HepG2 (cell line): ENCODE data around the gene RTP4. TPM values are rescaled to one million over a fixed set of nuclear protein-coding genes. Genes with fewer than 3 reads are reported as not detected.

Experiments used
- ATAC-seq: fragments of 200-7000 bp; cut with Tn5 transposase; 3 replicates; pipeline ENCODE4 v1.9.1; 2020; ENCODE audit warnings: mild to moderate bottlenecking, moderate library complexity
- BruUV-seq: library from RNA; stranded (reverse); fragments of 400-500 nt; replicated peaks from 2 replicates; lab custom pipeline; 2021; lab: Mats Ljungman, UMichigan
- CTCF ChIA-PET: fragments of 300-600 bp; formaldehyde crosslinking; extraction: SDS; loops from one replicate; lab custom pipeline; 2021; ENCODE audit warnings: low total read pairs, inconsistent platforms, low intra/inter-chr PET ratio; lab: Yijun Ruan, JAX
- POLR2A ChIA-PET: fragments of 350-600 bp; sonication (Branson Sonifier 250); formaldehyde crosslinking; loops from one replicate; lab custom pipeline; 2020; ENCODE audit warnings: antibody characterized with exemption, inconsistent platforms; lab: Yijun Ruan, JAX
- DNase-seq: peaks from one replicate; pipeline ENCODE4 v3.0.0-alpha.2; 2015; ENCODE audit warnings: low spot score
- FAIRE-seq: peaks from 3 replicates; lab custom pipeline; 2011; peaks lifted over from hg19 to GRCh38; lab: Jason Lieb, UNC
- H2AFZ ChIP-seq: one replicate; pipeline ENCODE4 v1.6.1; 2011; ENCODE audit warnings: low read length, inconsistent platforms
- H3K27ac ChIP-seq: fragments of 300-600 bp; 3 replicates; pipeline ENCODE4 v1.8.0; 2011; ENCODE audit warnings: mixed run types, mild to moderate bottlenecking, mixed read lengths, low read length, inconsistent platforms; ENCODE audit not compliant: insufficient read depth; ENCODE audit errors: extremely low read length
- H3K27me3 ChIP-seq, 2 experiments: fragments of 200-600 bp in 1 of 2; 2 replicates in 1 of 2; 3 replicates in 1 of 2; pipeline versions ENCODE4 v1.6.0 to v1.8.0; 2011; ENCODE audit warnings: low read length in 2 of 2, mild to moderate bottlenecking in 2 of 2, moderate library complexity in 2 of 2, inconsistent platforms in 1 of 2; ENCODE audit not compliant: insufficient read depth in 2 of 2, control insufficient read depth in 1 of 2
- H3K36me3 ChIP-seq, 2 experiments: fragments of 200-600 bp in 1 of 2; replicated peaks in 1 of 2; 2 replicates in 1 of 2; 3 replicates in 1 of 2; pipeline versions ENCODE4 v1.5.1 to v1.8.0; 2011; ENCODE audit warnings: low read length in 2 of 2, inconsistent platforms in 1 of 2; ENCODE audit not compliant: insufficient read depth in 2 of 2, control insufficient read depth in 1 of 2
- H3K4me1 ChIP-seq: 2 replicates; pipeline ENCODE4 v1.5.1; 2012; ENCODE audit warnings: low read length, inconsistent platforms; ENCODE audit not compliant: insufficient read depth
- H3K4me2 ChIP-seq: 2 replicates; pipeline ENCODE4 v1.6.0; 2011; ENCODE audit warnings: low read depth, low read length, inconsistent platforms
- H3K4me3 ChIP-seq, 3 experiments: fragments of 200-600 bp in 1 of 3; sonication (generic), shearing (Covaris generic) in 1 of 3; replicated peaks in 1 of 3; 2 replicates each; pipeline ENCODE4 v1.5.1; 2011 to 2016; ENCODE audit warnings: low read length in 3 of 3, inconsistent platforms in 2 of 3, low read depth in 2 of 3, mild to moderate bottlenecking in 2 of 3, control low read depth in 1 of 3, mixed read lengths in 1 of 3; ENCODE audit not compliant: insufficient read depth in 1 of 3
- H3K79me2 ChIP-seq: one replicate; pipeline ENCODE4 v1.6.1; 2011; ENCODE audit warnings: low read length, inconsistent platforms; ENCODE audit not compliant: insufficient read depth
- H3K9ac ChIP-seq: 2 replicates; pipeline ENCODE4 v1.6.0; 2011; ENCODE audit warnings: mild to moderate bottlenecking, low read depth, low read length, inconsistent platforms; ENCODE audit not compliant: insufficient read depth
- H3K9me3 ChIP-seq: 2 replicates; pipeline ENCODE4 v1.5.1; 2012; ENCODE audit warnings: mild to moderate bottlenecking, low read length
- H4K20me1 ChIP-seq: 2 replicates; pipeline ENCODE4 v1.6.0; 2011; ENCODE audit warnings: inconsistent platforms, mild to moderate bottlenecking, low read length, moderate library complexity; ENCODE audit not compliant: insufficient read depth
- ADNP ChIP-seq: sonication (generic); formaldehyde crosslinking; IDR thresholded peaks from 2 replicates; pipeline ENCODE4 v1.4.0; 2020; ENCODE audit warnings: missing genetic modification reagents
- CREB3 ChIP-seq: sonication (generic); formaldehyde crosslinking; IDR thresholded peaks from 2 replicates; pipeline ENCODE4 v1.5.0; 2020; ENCODE audit warnings: missing genetic modification reagents
- HDAC2 ChIP-seq: sonication (generic); formaldehyde crosslinking; IDR thresholded peaks from 2 replicates; pipeline ENCODE4 v1.4.0; 2020; ENCODE audit warnings: missing genetic modification reagents
- HNF4G ChIP-seq, 2 experiments: sonication (generic) in 1 of 2; formaldehyde crosslinking in 1 of 2; IDR thresholded peaks; 2 replicates each; pipeline versions ENCODE4 v1.4.0 to v1.6.1; 2011 to 2020; ENCODE audit warnings: borderline replicate concordance in 2 of 2, low read depth in 2 of 2, mild to moderate bottlenecking in 2 of 2, low read length in 1 of 2, missing genetic modification reagents in 1 of 2, moderate library complexity in 1 of 2
- IRF2 ChIP-seq: IDR thresholded peaks from 2 replicates; pipeline ENCODE4 v1.6.1; 2018; ENCODE audit warnings: missing genetic modification reagents, missing compliant biosample characterization
- KDM5A ChIP-seq: fragments of 200-600 bp; sonication (generic); IDR thresholded peaks from 2 replicates; pipeline ENCODE4 v1.7.0; 2018; ENCODE audit warnings: antibody characterized with exemption, mild to moderate bottlenecking, low read length, borderline replicate concordance
- KLF12 ChIP-seq: sonication (generic); formaldehyde crosslinking; IDR thresholded peaks from 2 replicates; pipeline ENCODE4 v1.4.0; 2020; ENCODE audit warnings: missing genetic modification reagents, borderline replicate concordance
- NCOA1 ChIP-seq: sonication (generic); formaldehyde crosslinking; IDR thresholded peaks from 2 replicates; pipeline ENCODE4 v1.9.0; 2021; ENCODE audit warnings: missing genetic modification reagents
- PITX1 ChIP-seq: sonication (generic); formaldehyde crosslinking; IDR thresholded peaks from 2 replicates; pipeline ENCODE4 v1.5.1; 2020; ENCODE audit warnings: mild to moderate bottlenecking, missing genetic modification reagents
- SRF ChIP-seq: IDR thresholded peaks from 2 replicates; pipeline ENCODE4 v1.6.1; 2011; ENCODE audit warnings: mild to moderate bottlenecking, low read depth, low read length, moderate library complexity
- U2AF1 ChIP-seq: fragments of 200-400 bp; formaldehyde crosslinking; optimal IDR thresholded peaks from 2 replicates; pipeline ENCODE3; 2017; ENCODE audit warnings: mild to moderate bottlenecking, low read depth, low read length
- YY1 ChIP-seq: IDR thresholded peaks from 2 replicates; pipeline ENCODE4 v1.6.1; 2011; ENCODE audit warnings: low read length, low read depth, moderate library complexity, mild to moderate bottlenecking; ENCODE audit not compliant: insufficient read depth, insufficient replicate concordance
- ZBTB42 ChIP-seq: sonication (generic); formaldehyde crosslinking; IDR thresholded peaks from 2 replicates; pipeline ENCODE4 v1.5.0; 2020; ENCODE audit warnings: mild to moderate bottlenecking, missing genetic modification reagents
- ZNF296 ChIP-seq: sonication (generic); formaldehyde crosslinking; conservative IDR thresholded peaks from 2 replicates; pipeline ENCODE4 v1.5.0; 2020; ENCODE audit warnings: mild to moderate bottlenecking, missing genetic modification reagents
- ZNF30 ChIP-seq: sonication (generic); formaldehyde crosslinking; IDR thresholded peaks from 2 replicates; pipeline ENCODE4 v1.5.0; 2020; ENCODE audit warnings: mild to moderate bottlenecking, missing genetic modification reagents
- ZNF432 ChIP-seq: sonication (generic); formaldehyde crosslinking; IDR thresholded peaks from 2 replicates; pipeline ENCODE4 v1.5.0; 2020; ENCODE audit warnings: missing genetic modification reagents, mild to moderate bottlenecking, borderline replicate concordance
- ZNF556 ChIP-seq: sonication (generic); formaldehyde crosslinking; IDR thresholded peaks from 2 replicates; pipeline ENCODE4 v1.4.0; 2020; ENCODE audit warnings: mild to moderate bottlenecking, missing genetic modification reagents, borderline replicate concordance
- ZNF660 ChIP-seq: sonication (generic); formaldehyde crosslinking; IDR thresholded peaks from 2 replicates; pipeline ENCODE4 v1.5.1; 2020; ENCODE audit warnings: mild to moderate bottlenecking, low read depth, missing genetic modification reagents, borderline replicate concordance
- ZNF674 ChIP-seq: sonication (generic); formaldehyde crosslinking; IDR thresholded peaks from 2 replicates; pipeline ENCODE4 v1.5.0; 2020; ENCODE audit warnings: low read depth, mild to moderate bottlenecking, missing genetic modification reagents
- ZNF678 ChIP-seq: sonication (generic); formaldehyde crosslinking; IDR thresholded peaks from 2 replicates; pipeline ENCODE4 v1.4.0; 2020; ENCODE audit warnings: mild to moderate bottlenecking, missing genetic modification reagents
- WGBS: methylation state at CpG from one replicate; pipeline ENCODE4 v1.1.6; 2017; ENCODE audit warnings: low lambda C conversion rate; 5-methylcytosine and 5-hydroxymethylcytosine counted together
- in situ Hi-C: cut with HindIII; loops from 2 replicates; pipeline ENCODE4 v1.10.0; 2017; ENCODE audit warnings: low pct_unique_long_range_greater_than_20kb; ENCODE audit not compliant: extremely low pct_ligation_motif_present
- intact Hi-C: fragments of 100-400 bp; cut with micrococcal nuclease; formaldehyde crosslinking; loops from one replicate; pipeline ENCODE4 v1.10.0; 2022; ENCODE audit not compliant: unreplicated experiment
- polyA plus RNA-seq, 8 experiments: library from polyadenylated mRNA; depleted of rRNA in 3 of 8; stranded (reverse) in 7 of 8; unstranded in 1 of 8; fragments of >200 nt; fragmentation: Illumina TruSeq in 4 of 8; extraction: Trizol in 4 of 8; gene quantifications; 2 replicates each; pipeline versions ENCODE4 v1.2.1 to v1.2.3, GENCODE V29; 2011 to 2016; ENCODE audit warnings: low read depth in 4 of 8, missing spikeins in 1 of 8, mixed read lengths in 1 of 8; ENCODE audit not compliant: insufficient read depth in 1 of 8
- total RNA-seq, 5 experiments: library from RNA; depleted of rRNA; stranded (reverse); fragments of >200 nt; fragmentation: Illumina TruSeq; extraction: Trizol; gene quantifications; 2 replicates each; pipeline ENCODE4 v1.2.3, GENCODE V29; 2016; ENCODE audit warnings: low read depth in 1 of 5

RTP4 gene
- total and polyA plus RNA-seq, 2 of the 13 experiments (the other 11 are each of a cell fraction or from before 2014, with no cell fraction given) = 0.11 to 0.62 TPM

GRCh38 chr3:187327845-187328244, 40.3 kb upstream of the RTP4 start (continued):
- TF ChIP-seq HNF4G (IDR thresholded peaks at IDR 0.05; ENCODE audit: borderline replicate concordance, low read depth, low read length) = no peak
- no peak for TF ChIP-seq HNF4G (CRISPR knock-in tag; IDR thresholded peaks at IDR 0.05; ENCODE audit: borderline replicate concordance, low read depth)
- no peak for TF ChIP-seq ZNF432 (CRISPR knock-in tag)
- no peak for TF ChIP-seq SRF
- TF ChIP-seq ZNF296 (CRISPR knock-in tag) = no peak

DNA sequence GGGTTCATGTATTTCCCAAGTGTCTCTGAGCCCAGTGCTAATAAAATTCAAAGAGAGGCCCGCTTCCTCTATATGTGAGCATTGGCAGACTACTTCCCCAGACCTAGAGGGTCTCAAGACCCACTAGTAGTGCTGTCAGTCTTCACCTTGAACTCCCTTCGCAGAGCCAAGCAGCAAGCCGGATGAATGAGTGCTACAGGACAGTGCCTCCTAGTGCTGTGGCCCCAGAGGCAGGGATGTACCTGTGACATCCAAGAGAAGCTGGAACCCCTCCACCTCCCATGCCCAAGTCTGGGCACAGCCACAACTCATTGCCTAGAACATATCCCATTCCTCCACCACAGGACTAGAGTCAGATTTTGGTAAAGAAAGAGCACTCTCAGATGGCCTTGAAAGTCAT, 39.5 kb upstream of the RTP4 start:
- ATAC-seq (no peak), DNase-seq (no peak), FAIRE-seq (no peak)
- H3K36me3 ChIP-seq = no peaks in the 10 kb centered on the region
- no TSS peak for BruUV-seq
- TF ChIP-seq KLF12 (CRISPR knock-in tag) (no peak), ZNF674 (CRISPR knock-in tag) (no peak), ZBTB42 (CRISPR knock-in tag) (no peak), YY1 (no peak), ADNP (CRISPR knock-in tag) (no peak), KDM5A (no peak), CREB3 (CRISPR knock-in tag) (no peak), ZNF678 (no peak), ZNF660 (CRISPR knock-in tag) (no peak), ZNF556 (CRISPR knock-in tag) (no peak), PITX1 (CRISPR knock-in tag) (no peak), IRF2 (CRISPR knock-in tag) (no peak), ZNF30 (CRISPR knock-in tag) (no peak), U2AF1 (no peak), HDAC2 (CRISPR knock-in tag) (no peak), NCOA1 (no peak)
- no peak overlapping the region for H3K9ac ChIP-seq
- H3K4me1 ChIP-seq = no peaks in the 10 kb centered on the region
- intact Hi-C loops = no loop called here
- H3K4me2 ChIP-seq = no peak overlapping the region
- WGBS = 35% methylated on average over 2 of the region's 3 CpGs
- peaks cover 0 to 1% of the 10 kb centered on the region in 2 experiments; a peak in 1 of 5 replicates for H3K27me3 ChIP-seq
- H3K4me3 ChIP-seq = no peak overlapping the region
- H3K27ac ChIP-seq = no peak overlapping the region
- H3K9me3 ChIP-seq = no peaks in the 10 kb centered on the region
- CTCF ChIA-PET = no interaction called here
- H3K79me2 ChIP-seq = no peaks in the 10 kb centered on the region
- POLR2A ChIA-PET = no interaction called here
- H4K20me1 ChIP-seq = no peaks in the 10 kb centered on the region
- H2AFZ ChIP-seq = no peak overlapping the region
- in situ Hi-C loops = no loop called here
